ENCODE results near the gene FAM187B. TPM values are rescaled to one million over a fixed set of nuclear protein-coding genes. Genes with fewer than 3 reads are reported as not detected.

The FAM187B gene
- total and polyA plus RNA-seq, 4 experiments from 2014 or later = not detected

GRCh38 chr19:35217649-35217990 lies 10.9 kb downstream of the FAM187B start:
- H3K9me3 Mint-ChIP-seq = peaks cover 0 to 14% (median 4%) of the 10 kb centered on the region in 8 donors
- H3K4me1 Mint-ChIP-seq = peaks cover 30 to 69% (median 50%) of the 10 kb centered on the region in 4 donors
- Histone ChIP-seq H3K4me1 (ENCODE audit: insufficient read depth, low read length) (peaks cover 75% of the 10 kb centered on the region), H3K9me3 (ENCODE audit: control insufficient read depth in 1 of 2, low read length in 2 of 2) (no peaks in the 10 kb centered on the region), H3K27me3 (ENCODE audit: insufficient read depth, low read length) (no peaks in the 10 kb centered on the region), H3K4me3 (ENCODE audit: low read length in 2 of 2) (no peak overlapping the region), H3K27ac (ENCODE audit: low read depth, low read length) (no peak overlapping the region), H3K36me3 (ENCODE audit: insufficient read depth, low read length) (no peaks in the 10 kb centered on the region)
- peak overlapping the region in 5 of 7 donors; percentile 36 to 100 (median 66) for H3K27ac Mint-ChIP-seq
- no peak for DNase-seq
- H3K27me3 Mint-ChIP-seq = no peaks in the 10 kb centered on the region
- H3K36me3 Mint-ChIP-seq = peaks cover 0 to 3% of the 10 kb centered on the region in 2 donors
- ChIA-PET CTCF (ENCODE audit: partially characterized antibody) (interaction anchor here (0.7 to 2.0 kb wide), 14 partner anchors 19 to 151 kb away, joined by 3 to 20 read pairs (median 3); partner anchors contain the start of gene FXYD7), POLR2A (ENCODE audit: partially characterized antibody) (interaction anchor here (0.7 to 8.8 kb wide), 7 partner anchors 10 to 74 kb away, joined by 3 to 126 read pairs (median 12); partner anchors contain the start of genes FXYD5 and FXYD7)
- intact Hi-C loops (cut with micrococcal nuclease) = loop anchor here (10.0 kb wide), 1 partner anchor 247 kb away; no protein-coding TSS in a partner anchor
- no peak overlapping the region for H3K4me3 Mint-ChIP-seq

- Histone ChIP-seq H3K27me3 (ENCODE audit: insufficient read depth, low read length) (no peaks in the 10 kb centered on the region), H3K27ac (ENCODE audit: low read depth, low read length) (no peak overlapping the region), H3K36me3 (ENCODE audit: insufficient read depth, low read length) (no peaks in the 10 kb centered on the region), H3K9me3 (ENCODE audit: control insufficient read depth in 1 of 2, low read length in 2 of 2) (no peaks in the 10 kb centered on the region), H3K4me1 (ENCODE audit: insufficient read depth, low read length) (peaks cover 77% of the 10 kb centered on the region), H3K4me3 (ENCODE audit: low read length in 2 of 2) (no peak overlapping the region)
- ChIA-PET POLR2A (ENCODE audit: partially characterized antibody) (interaction anchor here (0.7 to 8.8 kb wide), 9 partner anchors 10 to 73 kb away, joined by 3 to 126 read pairs (median 7); partner anchors contain the start of genes FXYD5, FXYD7 and USF2), CTCF (ENCODE audit: partially characterized antibody) (interaction anchor here (0.7 to 2.0 kb wide), 19 partner anchors 11 to 900 kb away, joined by 3 to 20 read pairs (median 3); partner anchors contain the start of gene FXYD7)
- Mint-ChIP-seq H3K36me3 (peaks cover 0 to 4% of the 10 kb centered on the region in 2 donors), H3K4me1 (peaks cover 35 to 72% (median 52%) of the 10 kb centered on the region in 4 donors), H3K4me3 (no peak overlapping the region), H3K27ac (peak overlapping the region; percentile 79 to 100 (median 93)), H3K27me3 (no peaks in the 10 kb centered on the region), H3K9me3 (peaks cover 0 to 14% (median 4%) of the 10 kb centered on the region in 8 donors)
- DNase-seq = peak; percentile 40 to 58 (median 51)
- intact Hi-C loops (cut with micrococcal nuclease) = loop anchor here (10.0 kb wide), 1 partner anchor 248 kb away; no protein-coding TSS in a partner anchor
Observed at GRCh38 chr19:35216833-35217648, 11.5 kb downstream of the FAM187B start.

- no peaks in the 10 kb centered on the region for H3K27me3 Mint-ChIP-seq
- Histone ChIP-seq H3K27ac (ENCODE audit: low read depth, low read length) (no peak overlapping the region), H3K27me3 (ENCODE audit: insufficient read depth, low read length) (no peaks in the 10 kb centered on the region), H3K4me1 (ENCODE audit: insufficient read depth, low read length) (peaks cover 80% of the 10 kb centered on the region), H3K4me3 (ENCODE audit: low read length in 2 of 2) (no peak overlapping the region), H3K9me3 (ENCODE audit: control insufficient read depth in 1 of 2, low read length in 2 of 2) (no peaks in the 10 kb centered on the region), H3K36me3 (ENCODE audit: insufficient read depth, low read length) (no peaks in the 10 kb centered on the region)
- peak overlapping the region in 2 of 8 donors; percentile 8 to 21 for H3K4me3 Mint-ChIP-seq
- no peak for DNase-seq
- H3K4me1 Mint-ChIP-seq = peaks cover 41 to 80% (median 56%) of the 10 kb centered on the region in 4 donors
- peak overlapping the region; percentile 79 to 100 (median 98) for H3K27ac Mint-ChIP-seq
- ChIA-PET CTCF (ENCODE audit: partially characterized antibody) (interaction anchor here (0.7 to 2.7 kb wide), 17 partner anchors 10 to 901 kb away, joined by 3 to 25 read pairs (median 4); partner anchors contain the start of gene FXYD7), POLR2A (ENCODE audit: partially characterized antibody) (interaction anchor here (0.9 to 8.8 kb wide), 9 partner anchors 8 to 72 kb away, joined by 3 to 217 read pairs (median 12); partner anchors contain the start of genes FXYD5, FXYD7 and USF2)
- peaks cover 0 to 14% (median 4%) of the 10 kb centered on the region in 8 donors for H3K9me3 Mint-ChIP-seq
- intact Hi-C loops (cut with micrococcal nuclease) = loop anchor here (10.0 kb wide), 1 partner anchor 249 kb away; no protein-coding TSS in a partner anchor
- peaks cover 0 to 10% of the 10 kb centered on the region in 2 donors for H3K36me3 Mint-ChIP-seq
Observed at GRCh38 chr19:35216016-35216832, 12.3 kb downstream of the FAM187B start.

GRCh38 chr19:35214766-35215422 lies 13.6 kb downstream of the FAM187B start:
- Mint-ChIP-seq H3K9me3 (peaks cover 0 to 9% (median 4%) of the 10 kb centered on the region in 8 donors), H3K4me1 (peaks cover 40 to 77% (median 60%) of the 10 kb centered on the region in 4 donors), H3K27me3 (no peaks in the 10 kb centered on the region), H3K27ac (peak overlapping the region; percentile 98 to 100 (median 100)), H3K36me3 (peaks cover 0 to 10% of the 10 kb centered on the region in 2 donors), H3K4me3 (peak overlapping the region in 1 of 8 donors; percentile 69)
- Histone ChIP-seq H3K9me3 (ENCODE audit: control insufficient read depth in 1 of 2, low read length in 2 of 2) (no peaks in the 10 kb centered on the region), H3K27me3 (ENCODE audit: insufficient read depth, low read length) (no peaks in the 10 kb centered on the region), H3K4me1 (ENCODE audit: insufficient read depth, low read length) (peaks cover 78% of the 10 kb centered on the region), H3K4me3 (ENCODE audit: low read length in 2 of 2) (no peak overlapping the region), H3K36me3 (ENCODE audit: insufficient read depth, low read length) (no peaks in the 10 kb centered on the region), H3K27ac (ENCODE audit: low read depth, low read length) (peak overlapping the region; percentile 98)
- ChIA-PET CTCF (ENCODE audit: partially characterized antibody) (interaction anchor here (1.1 to 2.7 kb wide), 6 partner anchors 21 to 145 kb away, joined by 3 to 25 read pairs (median 6); partner anchors contain the start of gene FXYD7), POLR2A (ENCODE audit: partially characterized antibody) (interaction anchor here (0.7 to 8.8 kb wide), 12 partner anchors 8 to 248 kb away, joined by 3 to 217 read pairs (median 18); partner anchors contain the start of genes FXYD5, FXYD7 and USF2)
- intact Hi-C loops (cut with micrococcal nuclease) = loop anchor here (1.0 to 10.0 kb wide), 6 partner anchors 9 to 687 kb away; partner anchors contain the start of genes HCST and NFKBID
- no peak for DNase-seq

- Mint-ChIP-seq H3K4me1 (peaks cover 40 to 78% (median 61%) of the 10 kb centered on the region in 4 donors), H3K9me3 (peaks cover 0 to 9% (median 3%) of the 10 kb centered on the region in 8 donors), H3K27ac (peak overlapping the region; percentile 98 to 100 (median 100)), H3K36me3 (peaks cover 0 to 10% of the 10 kb centered on the region in 2 donors), H3K4me3 (peak overlapping the region; percentile 30 to 85 (median 76)), H3K27me3 (no peaks in the 10 kb centered on the region)
- intact Hi-C loops (cut with micrococcal nuclease) = loop anchor here (1.0 to 10.0 kb wide), 6 partner anchors 8 to 688 kb away; partner anchors contain the start of genes HCST and NFKBID
- ChIA-PET CTCF (ENCODE audit: partially characterized antibody) (interaction anchor here (0.8 to 3.2 kb wide), 7 partner anchors 10 to 144 kb away, joined by 3 to 25 read pairs (median 7); partner anchors contain the start of genes FXYD5 and FXYD7), POLR2A (ENCODE audit: partially characterized antibody) (interaction anchor here (0.6 to 8.8 kb wide), 18 partner anchors 8 to 249 kb away, joined by 3 to 217 read pairs (median 12); partner anchors contain the start of genes FAM187B, FXYD5, FXYD7 and USF2)
- peak overlapping the region in 1 of 2 donors; percentile 17 for H3K4me3 ChIP-seq (ENCODE audit: low read length in 2 of 2)
- no peaks in the 10 kb centered on the region for H3K9me3 ChIP-seq (ENCODE audit: control insufficient read depth in 1 of 2, low read length in 2 of 2)
- no peaks in the 10 kb centered on the region for H3K36me3 ChIP-seq (ENCODE audit: insufficient read depth, low read length)
- H3K27me3 ChIP-seq (ENCODE audit: insufficient read depth, low read length) = no peaks in the 10 kb centered on the region
- peaks cover 84% of the 10 kb centered on the region for H3K4me1 ChIP-seq (ENCODE audit: insufficient read depth, low read length)
- DNase-seq = peak; percentile 89 to 96 (median 93)
- H3K27ac ChIP-seq (ENCODE audit: low read depth, low read length) = peak overlapping the region; percentile 98
Observed at GRCh38 chr19:35213663-35214632, 14.6 kb downstream of the FAM187B start.
